Sigmoid colon (tissue), 4 donors: ENCODE results near the gene FKBP3.

Experiments used
- CTCF ChIP-seq, 4 experiments: fragments of 450-650 bp in 3 of 4; fragments of 200-600 bp in 1 of 4; IDR thresholded peaks; one replicate each; pipeline ENCODE4 v1.5.1; 2016 to 2019; ENCODE audit warnings: antibody characterized with exemption in 4 of 4, mild to moderate bottlenecking in 3 of 4, moderate library complexity in 2 of 4
- POLR2A ChIP-seq, 2 donors: fragments of 450-650 bp; IDR thresholded peaks; one replicate each; pipeline ENCODE4 v1.6.1; 2016; ENCODE audit warnings: antibody characterized with exemption in 2 of 2, mild to moderate bottlenecking in 2 of 2, moderate library complexity in 2 of 2
- POLR2AphosphoS5 ChIP-seq, 4 donors: sonication (generic); formaldehyde crosslinking; IDR thresholded peaks; one replicate each; pipeline ENCODE4 v1.6.1; 2017; ENCODE audit warnings: antibody characterized with exemption in 4 of 4

- TF ChIP-seq POLR2A (IDR thresholded peaks at IDR 0.05) (no peak), CTCF (IDR thresholded peaks at IDR 0.05) (no peak), POLR2AphosphoS5 (IDR thresholded peaks at IDR 0.05) (no peak)
Observed at GRCh38 chr14:45103806-45104205, 30.5 kb downstream of the FKBP3 start.
